Measurements from ENCODE around the gene TEN1.
"Not testable (repeated sequence)": the region's sequence is repeated elsewhere in the genome, so short reads cannot be mapped to it uniquely, and the experiment has no call there.

The TEN1 gene

GRCh38 chr17:75978938-75979704, at the start of gene TEN1, which contains the start of gene ACOX1:
Gene TEN1, plus strand, starts transcription at chr17:75979240. Its CDS starts 6,953 bp downstream, at chr17:75986193.
Gene ACOX1, minus strand, starts transcription at chr17:75979166. Its CDS starts 93 bp downstream, at chr17:75979073.
- DNase-seq = peak; percentile 97

- DNase-seq = no peak
These were observed 48.0 kb upstream of the TEN1 start for GRCh38 chr17:75931062-75931461.

- DNase-seq = no peak
These were observed 46.2 kb upstream of the TEN1 start for GRCh38 chr17:75932852-75933251.

- DNase-seq = no peak
These were observed 45.2 kb upstream of the TEN1 start for GRCh38 chr17:75933808-75934207.

GRCh38 chr17:75937652-75938051, 41.4 kb upstream of the TEN1 start:
- no peak for DNase-seq

GRCh38 chr17:75940727-75941441, 38.2 kb upstream of the TEN1 start, which contains the start of gene FBF1:
Gene FBF1, minus strand, starts transcription at chr17:75941042. Its CDS starts 2,893 bp downstream, at chr17:75938149.
- DNase-seq = peak; percentile 92

- peak in 1 of 2 experiments; percentile 20 for DNase-seq
These were observed 37.6 kb upstream of the TEN1 start for GRCh38 chr17:75941442-75941819.

- DNase-seq = no peak
These were observed 36.6 kb upstream of the TEN1 start for GRCh38 chr17:75942473-75942872.

GRCh38 chr17:75943491-75943890, 35.5 kb upstream of the TEN1 start:
- no peak for DNase-seq

GRCh38 chr17:75945211-75945610, 33.8 kb upstream of the TEN1 start:
- DNase-seq = no peak

GRCh38 chr17:75950421-75950820, 28.6 kb upstream of the TEN1 start:
- no peak for DNase-seq

- no peak for DNase-seq
These were observed 28.0 kb upstream of the TEN1 start for GRCh38 chr17:75950855-75951554.

GRCh38 chr17:75959051-75959838, 19.8 kb upstream of the TEN1 start:
- no peak for DNase-seq

- DNase-seq = no peak
These were observed 19.1 kb upstream of the TEN1 start for GRCh38 chr17:75959839-75960511.

- no peak for DNase-seq
These were observed 13.6 kb upstream of the TEN1 start for GRCh38 chr17:75965468-75965867.

GRCh38 chr17:75969044-75969443, 10.0 kb upstream of the TEN1 start:
- not testable (repeated sequence) for DNase-seq

- no peak for DNase-seq
These were observed 9.0 kb upstream of the TEN1 start for GRCh38 chr17:75970011-75970523.

GRCh38 chr17:75970626-75971025, 8.4 kb upstream of the TEN1 start:
- DNase-seq = no peak

GRCh38 chr17:75975187-75975586, 3.9 kb upstream of the TEN1 start:
- not testable (repeated sequence) for DNase-seq

GRCh38 chr17:75975757-75976174, 3.3 kb upstream of the TEN1 start:
- no peak for DNase-seq

- no peak for DNase-seq
These were observed 2.7 kb upstream of the TEN1 start for GRCh38 chr17:75976175-75976848.

Measured in activated T-cell treated with anti-CD3 and anti-CD28 coated beads, Interleukin-2, amount 50 U/mL, for 48 hours (primary cell).